PC-9 (cell line): ENCODE measurements around the gene CRAMP1. TPM values are rescaled to one million over a fixed set of nuclear protein-coding genes. Genes with fewer than 3 reads are reported as not detected.

Experiments used
- BruUV-seq: library from RNA; stranded (reverse); fragments of 400-500 nt; replicated peaks from 2 replicates; lab custom pipeline; 2021; lab: Mats Ljungman, UMichigan
- CTCF ChIA-PET: fragments of 300-600 bp; sonication (Branson Sonifier 250); formaldehyde crosslinking; loops from one replicate; lab custom pipeline; 2022; ENCODE audit warnings: antibody characterized with exemption; lab: Charles Lee
- POLR2A ChIA-PET: fragments of 300-600 bp; sonication (Branson Sonifier 250); formaldehyde crosslinking; loops from one replicate; lab custom pipeline; 2022; ENCODE audit warnings: antibody characterized with exemption; ENCODE audit not compliant: unreplicated experiment; lab: Charles Lee
- DNase-seq, 2 experiments: peaks; one replicate each; pipeline versions ENCODE4 v3.0.0 to v3.0.0-alpha.2; 2015 to 2022; ENCODE audit warnings: mixed read lengths in 1 of 2
- H2AFZ ChIP-seq: fragments of 200-600 bp; sonication (generic); 2 replicates; pipeline ENCODE4 v1.8.1; 2017; ENCODE audit warnings: antibody characterized with exemption
- H3F3A ChIP-seq: fragments of 200-600 bp; sonication (generic); 2 replicates; pipeline ENCODE4 v1.8.1; 2017; ENCODE audit warnings: antibody characterized with exemption, mild to moderate bottlenecking, low read depth; ENCODE audit not compliant: insufficient read depth
- H3K27ac ChIP-seq: fragments of 200-600 bp; sonication (generic); 2 replicates; pipeline ENCODE4 v1.6.1; 2016; ENCODE audit warnings: mixed run types
- H3K27me3 ChIP-seq: fragments of 200-600 bp; sonication (generic); 2 replicates; pipeline ENCODE4 v1.6.1; 2016; ENCODE audit warnings: low read depth, mixed run types; ENCODE audit not compliant: insufficient read depth
- H3K36me3 ChIP-seq: fragments of 200-600 bp; sonication (generic); 2 replicates; pipeline ENCODE4 v1.6.1; 2016; ENCODE audit warnings: low read depth, mixed run types
- H3K4me1 ChIP-seq: fragments of 200-600 bp; sonication (generic); replicated peaks from 2 replicates; pipeline ENCODE4 v1.6.1; 2016; ENCODE audit warnings: mixed run types; ENCODE audit not compliant: insufficient read depth
- H3K4me2 ChIP-seq: fragments of 200-600 bp; sonication (generic); 2 replicates; pipeline ENCODE4 v1.6.1; 2017; ENCODE audit warnings: mixed run types
- H3K4me3 ChIP-seq: fragments of 200-600 bp; sonication (generic); 2 replicates; pipeline ENCODE4 v1.6.1; 2016; ENCODE audit warnings: mixed run types
- H3K79me2 ChIP-seq: fragments of 200-600 bp; sonication (generic); 2 replicates; pipeline ENCODE4 v1.6.1; 2017; ENCODE audit warnings: low read depth, mixed run types
- H3K9me2 ChIP-seq: fragments of 200-600 bp; sonication (generic); 2 replicates; pipeline ENCODE4 v1.8.1; 2017; ENCODE audit warnings: mild to moderate bottlenecking; ENCODE audit not compliant: insufficient read depth
- H3K9me3 ChIP-seq: fragments of 200-600 bp; sonication (generic); 2 replicates; pipeline ENCODE4 v1.8.1; 2016; ENCODE audit warnings: low read depth; ENCODE audit not compliant: insufficient read depth
- H4K20me1 ChIP-seq: fragments of 200-600 bp; sonication (generic); 2 replicates; pipeline ENCODE4 v1.8.1; 2017; ENCODE audit not compliant: insufficient read depth
- EZH2 ChIP-seq: fragments of 200-600 bp; sonication (generic); IDR thresholded peaks from 2 replicates; pipeline ENCODE4 v1.8.0; 2017; ENCODE audit warnings: antibody characterized with exemption, low read depth
- intact Hi-C: fragments of 100-400 bp; cut with micrococcal nuclease; formaldehyde crosslinking; loops from one replicate; pipeline ENCODE4 v1.10.0; 2022; ENCODE audit not compliant: unreplicated experiment
- total RNA-seq: library from RNA; stranded (reverse); gene quantifications from 2 replicates; pipeline ENCODE4 v1.2.3, GENCODE V29; 2021
- TF ChIP-seq, protein P1 (sequence below): fragments of 200-600 bp; sonication (generic); conservative IDR thresholded peaks from 2 replicates; pipeline ENCODE4 v1.6.1; 2017; ENCODE audit warnings: mixed run types, antibody characterized with exemption, mild to moderate bottlenecking, moderate library complexity

CRAMP1 gene
- total RNA-seq, 1 experiment from 2014 or later = 22.7 TPM

DNA sequence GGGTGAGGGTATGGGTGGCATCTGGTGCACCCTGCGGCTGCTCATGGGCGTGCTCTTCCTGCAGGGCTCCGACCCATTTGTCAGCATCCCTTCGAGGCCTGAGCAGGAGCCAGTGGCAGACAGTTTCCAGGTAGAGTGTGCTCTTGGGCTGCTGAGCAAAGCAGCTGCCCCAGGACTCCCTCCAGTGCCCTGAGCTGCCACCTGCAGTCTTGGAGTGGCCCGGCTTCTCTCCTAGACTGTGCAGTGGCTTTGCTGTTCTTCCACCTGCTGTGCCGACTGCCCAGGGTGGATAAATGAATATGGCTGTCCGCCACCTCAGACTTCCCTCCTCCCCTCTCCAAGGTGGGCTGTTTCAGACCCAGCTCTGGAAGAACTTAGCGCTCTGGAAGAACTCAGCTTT, 55.1 kb downstream of the CRAMP1 start:
- no peaks in the 10 kb centered on the region for H3K79me2 ChIP-seq
- H3K9me3 ChIP-seq = no peaks in the 10 kb centered on the region
- CTCF ChIA-PET = no interaction called here
- no peak overlapping the region for H3K27ac ChIP-seq
- no peak overlapping the region for H3K4me3 ChIP-seq
- no peak overlapping the region for H3K4me2 ChIP-seq
- no peak for DNase-seq
- no peak for TF ChIP-seq EZH2
- TF ChIP-seq, protein P1, sequence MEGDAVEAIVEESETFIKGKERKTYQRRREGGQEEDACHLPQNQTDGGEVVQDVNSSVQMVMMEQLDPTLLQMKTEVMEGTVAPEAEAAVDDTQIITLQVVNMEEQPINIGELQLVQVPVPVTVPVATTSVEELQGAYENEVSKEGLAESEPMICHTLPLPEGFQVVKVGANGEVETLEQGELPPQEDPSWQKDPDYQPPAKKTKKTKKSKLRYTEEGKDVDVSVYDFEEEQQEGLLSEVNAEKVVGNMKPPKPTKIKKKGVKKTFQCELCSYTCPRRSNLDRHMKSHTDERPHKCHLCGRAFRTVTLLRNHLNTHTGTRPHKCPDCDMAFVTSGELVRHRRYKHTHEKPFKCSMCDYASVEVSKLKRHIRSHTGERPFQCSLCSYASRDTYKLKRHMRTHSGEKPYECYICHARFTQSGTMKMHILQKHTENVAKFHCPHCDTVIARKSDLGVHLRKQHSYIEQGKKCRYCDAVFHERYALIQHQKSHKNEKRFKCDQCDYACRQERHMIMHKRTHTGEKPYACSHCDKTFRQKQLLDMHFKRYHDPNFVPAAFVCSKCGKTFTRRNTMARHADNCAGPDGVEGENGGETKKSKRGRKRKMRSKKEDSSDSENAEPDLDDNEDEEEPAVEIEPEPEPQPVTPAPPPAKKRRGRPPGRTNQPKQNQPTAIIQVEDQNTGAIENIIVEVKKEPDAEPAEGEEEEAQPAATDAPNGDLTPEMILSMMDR = no peak
- POLR2A ChIA-PET = no interaction called here
- intact Hi-C loops = no loop called here
- no peaks in the 10 kb centered on the region for H3K9me2 ChIP-seq
- H3K36me3 ChIP-seq = peaks cover 17% of the 10 kb centered on the region; the same call in 1 of the 2 replicates
- H3K4me1 ChIP-seq = no peaks in the 10 kb centered on the region
- H4K20me1 ChIP-seq = no peaks in the 10 kb centered on the region
- H3F3A ChIP-seq = no peaks in the 10 kb centered on the region
- H2AFZ ChIP-seq = no peak overlapping the region
- BruUV-seq = no TSS peak
- no peaks in the 10 kb centered on the region for H3K27me3 ChIP-seq

DNA sequence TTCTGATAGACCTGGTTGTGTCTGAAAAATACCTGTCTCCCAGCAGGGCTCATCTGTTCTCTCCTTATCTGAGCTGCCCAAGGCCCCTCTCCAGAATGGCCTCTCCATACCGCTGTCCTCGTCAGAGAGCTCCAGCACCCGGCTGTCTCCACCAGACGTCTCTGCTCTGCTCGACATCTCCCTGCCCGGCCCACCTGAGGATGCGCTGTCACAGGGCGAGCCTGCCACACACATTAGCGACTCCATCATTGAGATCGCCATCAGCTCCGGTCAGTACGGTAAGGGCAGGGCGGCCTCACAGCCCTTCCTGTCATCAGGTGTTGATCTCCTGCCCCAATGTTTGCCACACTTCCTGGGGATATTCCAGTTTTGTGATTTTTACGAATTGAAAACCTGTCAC, 55.8 kb downstream of the CRAMP1 start:
- Histone ChIP-seq H3K9me2 (no peaks in the 10 kb centered on the region), H2AFZ (no peak overlapping the region), H3K4me2 (no peak overlapping the region), H3K36me3 (peaks cover 17% of the 10 kb centered on the region; the same call in 1 of the 2 replicates), H3K27me3 (no peaks in the 10 kb centered on the region), H4K20me1 (no peaks in the 10 kb centered on the region), H3K4me1 (no peaks in the 10 kb centered on the region), H3K79me2 (no peaks in the 10 kb centered on the region), H3K4me3 (no peak overlapping the region), H3K27ac (no peak overlapping the region), H3F3A (no peaks in the 10 kb centered on the region), H3K9me3 (no peaks in the 10 kb centered on the region)
- POLR2A ChIA-PET = no interaction called here
- intact Hi-C loops = no loop called here
- no TSS peak for BruUV-seq
- CTCF ChIA-PET = no interaction called here
- no peak for DNase-seq
- TF ChIP-seq EZH2 = no peak
- TF ChIP-seq, protein P1 = no peak

DNA sequence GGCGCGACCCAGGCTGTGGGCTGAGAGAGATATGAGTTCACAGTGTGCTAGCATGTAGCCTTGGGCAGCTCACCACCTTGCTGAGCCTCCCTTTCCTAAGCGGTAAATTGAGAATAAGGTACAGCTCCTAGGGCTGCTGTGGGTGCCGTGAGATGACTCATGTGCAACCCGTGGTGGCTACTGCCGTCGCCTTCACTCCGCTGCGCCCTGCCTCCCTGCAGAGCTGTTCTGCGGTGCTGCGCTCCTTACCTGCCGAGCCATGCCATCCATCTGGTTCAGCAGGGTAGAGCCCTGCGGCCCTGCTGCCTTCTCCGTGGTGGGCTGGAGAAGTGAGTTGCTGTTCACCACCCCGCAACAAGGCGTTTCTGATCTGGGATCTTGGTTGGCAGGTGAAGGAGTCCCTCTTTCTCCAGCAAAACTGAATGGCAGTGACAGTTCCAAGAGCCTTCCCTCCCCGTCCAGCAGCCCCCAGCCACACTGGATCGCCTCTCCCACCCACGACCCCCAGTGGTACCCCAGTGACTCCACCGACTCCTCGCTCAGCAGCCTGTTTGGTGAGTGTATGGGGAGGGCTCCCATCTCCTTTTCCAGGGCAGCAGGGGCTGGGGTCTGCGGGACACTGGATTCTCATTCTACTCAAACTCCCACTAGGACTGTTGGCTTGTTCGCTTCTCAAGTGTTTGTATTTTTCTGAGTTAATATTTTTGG, 56.6 kb downstream of the CRAMP1 start:
- no peak overlapping the region for H3K4me3 ChIP-seq
- no peaks in the 10 kb centered on the region for H3K4me1 ChIP-seq
- TF ChIP-seq, protein P1 = no peak
- TF ChIP-seq EZH2 = no peak
- intact Hi-C loops = no loop called here
- H4K20me1 ChIP-seq = no peaks in the 10 kb centered on the region
- H3K79me2 ChIP-seq = no peaks in the 10 kb centered on the region
- ChIA-PET CTCF (no interaction called here), POLR2A (no interaction called here)
- no peak overlapping the region for H3K4me2 ChIP-seq
- BruUV-seq = no TSS peak
- H3K27ac ChIP-seq = no peak overlapping the region
- H3K27me3 ChIP-seq = no peaks in the 10 kb centered on the region
- H3K9me2 ChIP-seq = no peaks in the 10 kb centered on the region
- DNase-seq = no peak
- H3F3A ChIP-seq = no peaks in the 10 kb centered on the region
- H3K36me3 ChIP-seq = 0 out of 2 replicates have a peak, but pooled peaks cover 8% of the 10 kb centered on the region
- no peaks in the 10 kb centered on the region for H3K9me3 ChIP-seq
- H2AFZ ChIP-seq = no peak overlapping the region
